HG03066 (cell line): ENCODE results near the gene GTF2H4.
"Not testable (repeated sequence)": the region's sequence is repeated elsewhere in the genome, so short reads cannot be mapped to it uniquely, and the experiment has no call there.

Experiments
- ATAC-seq: cut with Tn5 transposase; IDR thresholded peaks from one replicate; pipeline ENCODE4 v1.9.1; 2021; ENCODE audit warnings: low read depth; ENCODE audit not compliant: unreplicated experiment

The GTF2H4 gene

GRCh38 chr6:30893666-30894065 is 14.3 kb upstream of the GTF2H4 start:
- ATAC-seq: no peak

GRCh38 chr6:30894381-30894780 is 13.6 kb upstream of the GTF2H4 start:
- no peak for ATAC-seq

- ATAC-seq: no peak
These were observed 13.1 kb upstream of the GTF2H4 start for GRCh38 chr6:30894935-30895334.

- ATAC-seq: no peak
These were observed 12.7 kb upstream of the GTF2H4 start for GRCh38 chr6:30895343-30895742.

GRCh38 chr6:30896541-30896940 is 11.5 kb upstream of the GTF2H4 start:
- no peak for ATAC-seq

DNA sequence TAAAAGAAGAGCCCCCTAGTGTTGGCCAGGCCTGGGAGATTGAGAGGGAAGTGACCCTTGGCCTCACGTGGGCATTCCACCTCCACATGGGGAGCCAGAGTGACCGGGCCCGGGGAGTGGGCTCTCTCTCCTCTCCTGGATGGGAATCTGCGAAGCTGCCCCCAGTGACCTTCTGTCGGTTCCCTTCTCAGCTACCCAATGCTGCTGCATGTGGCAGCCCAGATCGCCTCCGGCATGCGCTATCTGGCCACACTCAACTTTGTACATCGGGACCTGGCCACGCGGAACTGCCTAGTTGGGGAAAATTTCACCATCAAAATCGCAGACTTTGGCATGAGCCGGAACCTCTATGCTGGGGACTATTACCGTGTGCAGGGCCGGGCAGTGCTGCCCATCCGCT is 10.1 kb upstream of the GTF2H4 start:
- ATAC-seq: no peak

DNA sequence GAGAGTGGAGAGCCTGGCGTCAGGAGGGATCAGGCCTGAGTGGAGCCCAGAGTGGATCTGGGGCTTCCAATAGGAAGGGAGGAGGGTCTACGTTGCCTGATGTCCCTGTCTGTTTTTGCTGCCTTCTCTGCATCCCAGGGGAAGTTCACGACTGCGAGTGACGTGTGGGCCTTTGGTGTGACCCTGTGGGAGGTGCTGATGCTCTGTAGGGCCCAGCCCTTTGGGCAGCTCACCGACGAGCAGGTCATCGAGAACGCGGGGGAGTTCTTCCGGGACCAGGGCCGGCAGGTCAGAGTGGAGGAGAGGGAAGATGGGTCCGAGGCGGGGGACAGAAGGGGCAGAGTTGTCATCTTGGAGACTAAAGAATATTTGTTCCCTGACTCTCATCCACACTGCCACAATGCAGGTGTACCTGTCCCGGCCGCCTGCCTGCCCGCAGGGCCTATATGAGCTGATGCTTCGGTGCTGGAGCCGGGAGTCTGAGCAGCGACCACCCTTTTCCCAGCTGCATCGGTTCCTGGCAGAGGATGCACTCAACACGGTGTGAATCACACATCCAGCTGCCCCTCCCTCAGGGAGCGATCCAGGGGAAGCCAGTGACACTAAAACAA is 9.2 kb upstream of the GTF2H4 start:
- ATAC-seq: no peak

DNA sequence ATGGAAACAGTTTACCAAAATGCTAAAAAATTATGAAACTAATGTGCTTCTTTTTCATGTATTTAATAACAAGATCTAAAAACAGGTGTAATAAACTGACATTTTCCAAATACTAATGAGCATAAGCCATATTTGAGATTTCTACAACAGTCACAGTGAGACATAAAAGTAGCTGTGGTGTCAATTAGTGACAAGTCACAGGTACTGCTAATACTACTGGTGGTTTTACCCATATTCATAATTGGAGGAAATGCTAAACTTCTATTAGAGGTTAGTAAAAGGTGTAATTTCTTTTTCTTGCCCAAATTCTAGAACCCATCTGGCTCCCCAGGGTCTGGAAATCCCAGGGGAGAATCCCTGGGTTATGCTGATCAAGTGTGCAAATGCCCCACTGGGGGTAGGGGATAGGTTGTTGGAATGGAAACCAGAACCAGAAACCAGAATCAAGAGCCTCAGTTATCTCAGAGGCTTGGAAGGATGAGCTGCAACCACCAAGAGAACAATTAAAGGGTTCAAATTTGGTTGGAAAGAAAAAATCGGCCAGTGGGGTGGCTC is 7.1 kb upstream of the GTF2H4 start:
- no peak for ATAC-seq

GRCh38 chr6:30901436-30901835 is 6.6 kb upstream of the GTF2H4 start:
- ATAC-seq: no peak

GRCh38 chr6:30902196-30902595 is 5.8 kb upstream of the GTF2H4 start:
- ATAC-seq: not testable (repeated sequence)

DNA sequence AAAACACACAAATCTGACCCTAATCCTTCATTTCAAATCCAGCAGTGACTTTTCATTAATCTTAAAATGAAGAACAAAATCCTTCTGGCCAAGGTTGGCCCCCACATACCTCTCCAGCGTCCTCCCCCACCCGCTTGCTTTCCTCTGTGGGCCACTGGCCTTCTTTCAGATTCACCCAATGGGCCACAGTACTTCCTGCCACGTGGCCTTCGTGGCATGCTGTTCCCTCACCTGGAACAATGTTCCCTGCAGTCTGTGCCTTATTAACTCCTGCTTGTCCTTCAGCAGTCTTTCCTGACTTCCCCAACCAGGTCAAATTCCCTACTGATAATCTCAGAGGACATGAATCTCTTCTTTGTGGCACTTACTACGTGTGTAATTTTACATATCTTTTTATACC is 5.3 kb upstream of the GTF2H4 start:
- no peak for ATAC-seq

DNA sequence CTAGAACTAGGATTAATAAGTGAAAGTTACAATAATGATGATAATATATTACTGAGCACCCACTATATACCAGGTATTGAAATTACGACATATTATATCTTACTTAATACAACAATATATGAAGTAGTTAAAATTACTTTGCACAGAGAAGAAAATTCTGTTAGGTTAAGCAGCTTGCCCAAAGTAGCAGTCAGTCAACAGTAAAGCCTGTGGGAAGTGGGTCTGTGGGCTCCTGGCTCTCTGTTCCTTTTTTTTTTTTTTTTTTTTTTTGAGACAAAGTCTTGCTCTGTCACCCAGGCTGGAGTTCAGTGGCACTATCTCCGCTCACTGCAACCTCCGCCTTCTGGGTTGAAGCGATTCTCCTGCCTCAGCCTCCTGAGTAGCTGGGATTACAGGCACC is 4.8 kb upstream of the GTF2H4 start:
- ATAC-seq: no peak

GRCh38 chr6:30907290-30907757 is 683 bp upstream of the GTF2H4 start:
- ATAC-seq: not testable (repeated sequence)

GRCh38 chr6:30908700-30909099 is 693 bp downstream of the GTF2H4 start:
- ATAC-seq: no peak

DNA sequence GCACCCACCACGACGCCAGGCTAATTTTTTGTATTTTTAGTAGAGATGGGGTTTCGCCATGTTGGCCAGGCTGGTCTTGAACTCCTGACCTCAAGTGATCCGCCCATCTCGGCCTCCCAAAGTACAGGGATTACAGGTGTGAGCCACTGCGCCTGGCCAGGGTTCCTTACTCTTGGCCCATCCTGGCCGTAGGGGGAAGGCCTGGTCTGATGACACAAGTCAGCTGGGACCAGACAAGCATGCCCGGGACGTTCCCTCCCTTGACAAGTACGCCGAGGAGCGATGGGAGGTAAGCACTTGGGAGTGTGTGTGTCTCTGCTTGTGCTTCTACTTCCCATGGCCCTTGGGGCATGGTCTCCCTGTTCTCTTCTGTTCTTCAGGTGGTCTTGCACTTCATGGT is 2.5 kb downstream of the GTF2H4 start:
- not testable (repeated sequence) for ATAC-seq

- ATAC-seq: no peak
These were observed 4.9 kb downstream of the GTF2H4 start for GRCh38 chr6:30912746-30913520.

- no peak for ATAC-seq
These were observed 5.7 kb downstream of the GTF2H4 start for GRCh38 chr6:30913721-30914075.

DNA sequence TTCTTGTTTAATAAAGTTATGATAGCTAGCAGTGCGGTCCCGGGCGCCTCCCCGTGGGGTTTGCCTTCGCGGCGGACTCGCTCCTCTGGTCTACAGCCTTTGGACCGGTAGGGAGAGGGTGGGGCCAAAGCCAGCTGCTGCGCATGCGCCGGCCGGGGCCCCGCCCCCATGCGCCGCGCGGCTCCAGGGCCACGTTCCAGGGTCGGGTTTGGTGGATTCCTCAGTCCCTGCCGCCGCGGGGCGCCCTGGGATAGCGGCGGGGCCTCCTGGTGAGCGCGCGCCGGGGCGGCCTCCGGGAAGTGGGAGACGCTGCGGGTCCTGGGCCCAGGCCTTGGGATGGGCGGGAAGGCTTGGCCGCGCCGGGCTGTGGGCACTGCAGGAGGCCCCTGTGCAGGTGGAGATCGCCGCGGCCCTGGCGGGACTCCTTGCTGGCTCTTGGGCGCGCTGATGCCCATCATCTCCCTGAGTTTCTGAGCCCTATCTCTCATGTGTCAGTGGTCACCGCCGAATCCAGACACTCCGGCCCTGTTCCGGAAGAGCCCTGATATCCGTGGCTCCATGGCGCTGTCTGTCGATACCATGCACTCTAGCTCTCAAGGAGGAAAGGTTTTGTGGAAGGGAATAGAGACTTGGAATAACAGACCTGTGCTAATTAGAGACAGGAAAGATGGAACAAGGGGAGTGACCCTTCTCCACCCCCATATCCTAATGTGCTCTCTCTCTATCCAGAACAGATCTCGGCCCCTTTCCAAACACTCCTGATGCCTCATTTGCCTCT is 6.3 kb downstream of the GTF2H4 start, which contains the start of gene VARS2:
Gene VARS2 (plus strand): TSS at position 163 of the 778 bp plus-strand sequence. CDS start 599 bp downstream, at position 762.
- ATAC-seq: peak; percentile 86

DNA sequence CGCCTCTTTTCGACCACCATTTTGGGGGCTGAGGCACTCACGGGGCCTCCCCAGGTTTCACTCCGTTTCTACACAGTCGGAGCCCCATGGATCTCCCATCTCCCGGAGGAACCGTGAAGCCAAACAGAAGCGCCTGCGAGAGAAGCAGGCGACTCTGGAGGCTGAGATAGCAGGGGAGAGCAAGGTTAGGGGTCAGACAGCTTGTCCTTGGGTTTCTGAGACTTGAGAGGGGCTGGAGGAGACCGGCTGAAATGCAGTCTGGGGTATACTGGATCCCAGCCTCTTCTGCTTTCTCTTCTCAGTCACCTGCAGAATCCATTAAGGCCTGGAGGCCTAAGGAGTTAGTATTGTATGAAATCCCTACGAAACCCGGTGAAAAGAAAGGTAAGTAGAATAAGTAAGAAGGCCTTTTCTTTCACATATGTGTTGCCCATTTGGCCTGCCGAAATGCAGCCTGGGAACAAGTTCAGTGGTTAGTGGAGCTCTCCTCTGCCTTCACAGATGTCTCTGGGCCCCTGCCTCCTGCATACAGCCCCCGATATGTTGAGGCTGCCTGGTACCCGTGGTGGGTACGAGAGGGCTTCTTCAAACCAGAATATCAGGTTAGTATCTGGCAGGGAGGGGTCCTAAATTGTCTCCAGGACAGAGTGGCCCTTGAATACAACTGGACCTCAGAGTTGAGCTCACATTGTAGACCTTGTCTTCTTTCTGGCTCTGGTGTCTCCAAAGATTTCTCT is 7.0 kb downstream of the GTF2H4 start:
- ATAC-seq: no peak

DNA sequence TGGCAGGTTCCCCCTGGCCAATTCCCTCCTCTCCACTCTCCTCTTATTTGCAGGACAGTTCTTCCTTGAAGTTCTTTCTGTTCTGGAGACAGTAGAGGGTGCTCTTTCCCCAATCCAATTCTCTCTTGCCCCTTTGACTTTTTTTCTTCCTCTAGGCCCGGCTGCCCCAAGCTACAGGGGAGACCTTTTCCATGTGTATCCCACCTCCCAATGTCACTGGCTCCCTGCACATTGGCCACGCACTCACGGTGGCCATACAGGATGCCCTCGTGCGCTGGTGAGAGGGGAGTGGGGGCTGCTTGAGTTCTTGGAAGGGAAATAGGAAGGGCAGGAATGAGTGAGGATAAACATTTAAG is 7.6 kb downstream of the GTF2H4 start:
- no peak for ATAC-seq
